Neural crest cell (in vitro differentiated cells): ENCODE results near the gene LIPI. TPM values are rescaled to one million over a fixed set of nuclear protein-coding genes. Genes with fewer than 3 reads are reported as not detected.
A peak's percentile ranks its signal among the peaks of the same experiment; 100 is the strongest.

Experiments
- DNase-seq: peaks from one replicate; pipeline ENCODE4 v3.0.0; 2021; ENCODE audit warnings: low read depth, mixed read lengths, low spot score
- H3K27ac Mint-ChIP-seq: one replicate; pipeline ENCODE4 v1.8.0; 2021; ENCODE audit warnings: mild to moderate bottlenecking, mixed read lengths; ENCODE audit not compliant: unreplicated experiment
- H3K27me3 Mint-ChIP-seq: 2 replicates; pipeline ENCODE4 v1.8.0; 2021; ENCODE audit warnings: low read depth, mild to moderate bottlenecking, mixed read lengths
- H3K36me3 Mint-ChIP-seq: 2 replicates; pipeline ENCODE4 v1.8.0; 2021; ENCODE audit warnings: low read depth, mild to moderate bottlenecking, mixed read lengths
- H3K4me1 Mint-ChIP-seq: 2 replicates; pipeline ENCODE4 v1.8.0; 2021; ENCODE audit warnings: mixed read lengths
- H3K4me3 Mint-ChIP-seq: one replicate; pipeline ENCODE4 v1.8.0; 2021; ENCODE audit warnings: mild to moderate bottlenecking, mixed read lengths
- H3K9me3 Mint-ChIP-seq: 2 replicates; pipeline ENCODE4 v1.8.0; 2021; ENCODE audit warnings: mixed read lengths
- CTCF ChIP-seq: fragments of 200-600 bp; sonication (generic); conservative IDR thresholded peaks from 2 replicates; pipeline ENCODE4 v1.5.0; 2021; ENCODE audit warnings: antibody characterized with exemption, mild to moderate bottlenecking
- total RNA-seq: library from RNA; stranded (reverse); gene quantifications from 2 replicates; pipeline ENCODE4 v1.2.1, GENCODE V29; 2021

LIPI gene
- total RNA-seq, 1 donor from 2014 or later = not detected

GRCh38 chr21:14099570-14099969 is 111.2 kb downstream of the LIPI start:
- DNase-seq = no peak
- H3K36me3 Mint-ChIP-seq = peaks cover 27% of the 10 kb centered on the region
- no peak overlapping the region for H3K4me3 Mint-ChIP-seq
- H3K9me3 Mint-ChIP-seq = peaks cover 13% of the 10 kb centered on the region
- no peak overlapping the region for H3K27ac Mint-ChIP-seq
- no peak for TF ChIP-seq CTCF
- H3K27me3 Mint-ChIP-seq = no peaks in the 10 kb centered on the region
- H3K4me1 Mint-ChIP-seq = peaks cover 5% of the 10 kb centered on the region

- H3K36me3 Mint-ChIP-seq = peaks cover 27% of the 10 kb centered on the region
- H3K4me1 Mint-ChIP-seq = peaks cover 5% of the 10 kb centered on the region
- no peak for TF ChIP-seq CTCF
- no peak for DNase-seq
- H3K9me3 Mint-ChIP-seq = peaks cover 10% of the 10 kb centered on the region
- H3K27me3 Mint-ChIP-seq = no peaks in the 10 kb centered on the region
- no peak overlapping the region for H3K27ac Mint-ChIP-seq
- H3K4me3 Mint-ChIP-seq = no peak overlapping the region
These were observed 112.8 kb downstream of the LIPI start for GRCh38 chr21:14097881-14098499.

GRCh38 chr21:14096577-14096976 is 114.2 kb downstream of the LIPI start:
- Mint-ChIP-seq H3K4me3 (no peak overlapping the region), H3K27me3 (no peaks in the 10 kb centered on the region), H3K36me3 (peaks cover 31% of the 10 kb centered on the region), H3K9me3 (peaks cover 10% of the 10 kb centered on the region), H3K27ac (no peak overlapping the region), H3K4me1 (peaks cover 5% of the 10 kb centered on the region)
- no peak for TF ChIP-seq CTCF
- no peak for DNase-seq

- H3K4me3 Mint-ChIP-seq = no peak overlapping the region
- H3K4me1 Mint-ChIP-seq = peaks cover 5% of the 10 kb centered on the region
- H3K9me3 Mint-ChIP-seq = peaks cover 12% of the 10 kb centered on the region
- no peak overlapping the region for H3K27ac Mint-ChIP-seq
- peaks cover 33% of the 10 kb centered on the region for H3K36me3 Mint-ChIP-seq
- no peaks in the 10 kb centered on the region for H3K27me3 Mint-ChIP-seq
- TF ChIP-seq CTCF = no peak
- no peak for DNase-seq
These were observed 114.6 kb downstream of the LIPI start for GRCh38 chr21:14096172-14096571.

GRCh38 chr21:14095056-14095455 is 115.7 kb downstream of the LIPI start:
- peaks cover 5% of the 10 kb centered on the region for H3K4me1 Mint-ChIP-seq
- TF ChIP-seq CTCF = no peak
- H3K36me3 Mint-ChIP-seq = peaks cover 35% of the 10 kb centered on the region
- H3K4me3 Mint-ChIP-seq = no peak overlapping the region
- peak overlapping the region; percentile 91 for H3K27ac Mint-ChIP-seq
- H3K9me3 Mint-ChIP-seq = peaks cover 12% of the 10 kb centered on the region
- no peaks in the 10 kb centered on the region for H3K27me3 Mint-ChIP-seq
- DNase-seq = no peak
